ENCODE data around the gene SEPTIN11.

GRCh38 chr4:76930685-76931084 is 18.9 kb upstream of the SEPTIN11 start:
- TF ChIP-seq CTCF (conservative IDR thresholded peaks at IDR 0.05; ENCODE audit: low read depth, low read length) (no peak), FOS (IDR thresholded peaks at IDR 0.05; ENCODE audit: low read depth, low read length) (no peak), POLR2A (IDR thresholded peaks at IDR 0.05; ENCODE audit: low read depth, low read length) (no peak), MXI1 (IDR thresholded peaks at IDR 0.05; ENCODE audit: borderline replicate concordance, low read depth, low read length) (no peak), SMC3 (IDR thresholded peaks at IDR 0.05; ENCODE audit: low read depth, low read length) (no peak), RAD21 (IDR thresholded peaks at IDR 0.05; ENCODE audit: low read length) (no peak), BHLHE40 (IDR thresholded peaks at IDR 0.05; ENCODE audit: low read depth, low read length) (no peak), MAFK (IDR thresholded peaks at IDR 0.05; ENCODE audit: low read depth, low read length) (no peak), RCOR1 (IDR thresholded peaks at IDR 0.05; ENCODE audit: insufficient replicate concordance, low read length) (no peak), NFE2L2 (IDR thresholded peaks at IDR 0.05; ENCODE audit: low read depth, low read length) (no peak)
- TF ChIP-seq, protein P1, sequence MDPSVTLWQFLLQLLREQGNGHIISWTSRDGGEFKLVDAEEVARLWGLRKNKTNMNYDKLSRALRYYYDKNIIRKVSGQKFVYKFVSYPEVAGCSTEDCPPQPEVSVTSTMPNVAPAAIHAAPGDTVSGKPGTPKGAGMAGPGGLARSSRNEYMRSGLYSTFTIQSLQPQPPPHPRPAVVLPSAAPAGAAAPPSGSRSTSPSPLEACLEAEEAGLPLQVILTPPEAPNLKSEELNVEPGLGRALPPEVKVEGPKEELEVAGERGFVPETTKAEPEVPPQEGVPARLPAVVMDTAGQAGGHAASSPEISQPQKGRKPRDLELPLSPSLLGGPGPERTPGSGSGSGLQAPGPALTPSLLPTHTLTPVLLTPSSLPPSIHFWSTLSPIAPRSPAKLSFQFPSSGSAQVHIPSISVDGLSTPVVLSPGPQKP (IDR thresholded peaks at IDR 0.05; ENCODE audit: borderline replicate concordance, low read depth, low read length): no peak
- TF ChIP-seq, protein P2, sequence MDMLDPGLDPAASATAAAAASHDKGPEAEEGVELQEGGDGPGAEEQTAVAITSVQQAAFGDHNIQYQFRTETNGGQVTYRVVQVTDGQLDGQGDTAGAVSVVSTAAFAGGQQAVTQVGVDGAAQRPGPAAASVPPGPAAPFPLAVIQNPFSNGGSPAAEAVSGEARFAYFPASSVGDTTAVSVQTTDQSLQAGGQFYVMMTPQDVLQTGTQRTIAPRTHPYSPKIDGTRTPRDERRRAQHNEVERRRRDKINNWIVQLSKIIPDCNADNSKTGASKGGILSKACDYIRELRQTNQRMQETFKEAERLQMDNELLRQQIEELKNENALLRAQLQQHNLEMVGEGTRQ (IDR thresholded peaks at IDR 0.05; ENCODE audit: low read depth, low read length): no peak

Data from IMR-90 (cell line).